H1 (cell line): ENCODE results near the gene C7orf25. TPM values are rescaled to one million over a fixed set of nuclear protein-coding genes. Genes with fewer than 3 reads are reported as not detected.

Experiments
- CTCF ChIA-PET: fragments of 300-600 bp; sonication (Branson Sonifier 250); formaldehyde crosslinking; loops from one replicate; lab custom pipeline; 2021; ENCODE audit not compliant: partially characterized antibody; lab: Charles Lee
- POLR2A ChIA-PET: fragments of 300-600 bp; sonication (Branson Sonifier 250); formaldehyde crosslinking; loops from one replicate; lab custom pipeline; 2021; ENCODE audit warnings: inconsistent platforms; ENCODE audit not compliant: partially characterized antibody; lab: Charles Lee
- DNase-seq, 2 experiments: peaks; one replicate each; pipeline versions ENCODE4 v3.0.0 to v3.0.0-alpha.2; 2010 to 2022; ENCODE audit warnings: low spot score in 2 of 2, low read depth in 1 of 2, mixed read lengths in 1 of 2
- FAIRE-seq: peaks from 2 replicates; lab custom pipeline; 2011; peaks lifted over from hg19 to GRCh38; lab: Jason Lieb, UNC
- H2AFZ ChIP-seq: 2 replicates; pipeline ENCODE4 v1.8.1; 2012; ENCODE audit warnings: low read length, inconsistent platforms
- H2AK5ac ChIP-seq: 2 replicates; pipeline ENCODE4 v1.6.1; 2013; ENCODE audit warnings: low read depth, low read length
- H2BK120ac ChIP-seq: replicated peaks from 2 replicates; pipeline ENCODE3; 2013; ENCODE audit warnings: low read depth, low read length, inconsistent platforms
- H2BK12ac ChIP-seq: 2 replicates; pipeline ENCODE4 v1.6.1; 2013; ENCODE audit warnings: low read depth, low read length
- H2BK15ac ChIP-seq: 2 replicates; pipeline ENCODE4 v1.6.1; 2013; ENCODE audit warnings: low read length
- H2BK20ac ChIP-seq: 2 replicates; pipeline ENCODE4 v1.6.1; 2013; ENCODE audit warnings: low read length
- H2BK5ac ChIP-seq: 2 replicates; pipeline ENCODE4 v1.6.1; 2013; ENCODE audit warnings: low read depth, low read length
- H3K14ac ChIP-seq: 2 replicates; pipeline ENCODE4 v1.6.1; 2013; ENCODE audit warnings: inconsistent platforms; ENCODE audit not compliant: insufficient read length
- H3K18ac ChIP-seq: 2 replicates; pipeline ENCODE4 v1.6.1; 2013; ENCODE audit warnings: low read length; ENCODE audit errors: extremely low read depth
- H3K23ac ChIP-seq: 2 replicates; pipeline ENCODE4 v1.6.1; 2013; ENCODE audit warnings: inconsistent platforms; ENCODE audit not compliant: insufficient read length
- H3K23me2 ChIP-seq: 2 replicates; pipeline ENCODE4 v1.6.1; 2013; ENCODE audit warnings: low read depth, low read length
- H3K27ac ChIP-seq: 2 replicates; pipeline ENCODE4 v1.6.1; 2011; ENCODE audit warnings: low read depth, low read length, inconsistent platforms
- H3K27me3 ChIP-seq, 4 experiments: replicated peaks in 1 of 4; 1 replicate in 1 of 4; 2 replicates in 3 of 4; pipeline versions ENCODE4 v1.6.1 to v1.8.1; 2011 to 2013; ENCODE audit warnings: low read length in 3 of 4, mild to moderate bottlenecking in 3 of 4, inconsistent platforms in 2 of 4, mixed read lengths in 2 of 4, moderate library complexity in 1 of 4; ENCODE audit not compliant: control insufficient read depth in 3 of 4, insufficient read depth in 3 of 4; ENCODE audit errors: extremely low read depth in 1 of 4
- H3K36me3 ChIP-seq, 4 experiments: 2 replicates each; pipeline versions ENCODE4 v1.6.1 to v1.8.1; 2011 to 2013; ENCODE audit warnings: mild to moderate bottlenecking in 4 of 4, low read length in 3 of 4, moderate library complexity in 2 of 4, control low read depth in 1 of 4, inconsistent platforms in 1 of 4; ENCODE audit not compliant: insufficient read depth in 4 of 4, control insufficient read depth in 2 of 4
- H3K4ac ChIP-seq: replicated peaks from 2 replicates; pipeline ENCODE3; 2013; ENCODE audit warnings: low read length, low read depth, mixed read lengths, inconsistent platforms; ENCODE audit not compliant: insufficient read length
- H3K4me1 ChIP-seq, 4 experiments: replicated peaks in 1 of 4; 1 replicate in 1 of 4; 2 replicates in 3 of 4; pipeline versions ENCODE4 v1.6.1 to v1.8.1; 2011 to 2013; ENCODE audit warnings: low read length in 3 of 4, inconsistent platforms in 2 of 4, mixed read lengths in 1 of 4; ENCODE audit not compliant: insufficient read depth in 4 of 4, control insufficient read depth in 3 of 4
- H3K4me2 ChIP-seq, 2 experiments: 2 replicates each; pipeline versions ENCODE4 v1.6.1 to v1.8.1; 2011 to 2013; ENCODE audit warnings: low read depth in 2 of 2, low read length in 2 of 2, control low read depth in 1 of 2, inconsistent platforms in 1 of 2, mild to moderate bottlenecking in 1 of 2; ENCODE audit not compliant: insufficient read depth in 1 of 2
- H3K4me3 ChIP-seq, 4 experiments: fragments of 200-600, 300-600 bp in 1 of 4; sonication (generic), shearing (Covaris generic), sonication (Bioruptor Twin) in 1 of 4; 2 replicates each; pipeline versions ENCODE4 v1.5.1 to v1.8.1; 2011 to 2016; ENCODE audit warnings: low read length in 4 of 4, low read depth in 3 of 4, control low read depth in 2 of 4, inconsistent platforms in 2 of 4, mild to moderate bottlenecking in 2 of 4, mixed read lengths in 1 of 4, moderate library complexity in 1 of 4; ENCODE audit not compliant: insufficient read depth in 2 of 4; ENCODE audit errors: extremely low read depth in 1 of 4
- H3K56ac ChIP-seq: replicated peaks from 2 replicates; pipeline ENCODE3; 2013; ENCODE audit warnings: low read depth, mild to moderate bottlenecking, mixed read lengths, low read length, inconsistent platforms; ENCODE audit not compliant: insufficient read length
- H3K79me1 ChIP-seq: 2 replicates; pipeline ENCODE4 v1.6.1; 2013; ENCODE audit warnings: low read depth, low read length, control low read depth
- H3K79me2 ChIP-seq, 2 experiments: 2 replicates each; pipeline versions ENCODE4 v1.6.1 to v1.8.1; 2012 to 2013; ENCODE audit warnings: low read length in 2 of 2, mild to moderate bottlenecking in 2 of 2, inconsistent platforms in 1 of 2; ENCODE audit not compliant: insufficient read depth in 2 of 2, control insufficient read depth in 1 of 2
- H3K9ac ChIP-seq, 4 experiments: replicated peaks in 1 of 4; 1 replicate in 1 of 4; 2 replicates in 3 of 4; pipeline versions ENCODE4 v1.6.1 to v1.8.1; 2011 to 2013; ENCODE audit warnings: low read depth in 3 of 4, low read length in 3 of 4, control low read depth in 2 of 4, mild to moderate bottlenecking in 2 of 4, moderate library complexity in 2 of 4, inconsistent platforms in 1 of 4; ENCODE audit errors: extremely low read depth in 1 of 4
- H3K9me3 ChIP-seq, 2 experiments: 2 replicates each; pipeline versions ENCODE4 v1.6.1 to v1.8.1; 2012 to 2013; ENCODE audit warnings: mild to moderate bottlenecking in 2 of 2, moderate library complexity in 2 of 2, control low read depth in 1 of 2, inconsistent platforms in 1 of 2, low read depth in 1 of 2, low read length in 1 of 2, mixed read lengths in 1 of 2; ENCODE audit not compliant: insufficient read depth in 2 of 2
- H4K20me1 ChIP-seq, 2 experiments: replicated peaks in 1 of 2; 2 replicates each; pipeline versions ENCODE3 to v1.8.1; 2011 to 2013; ENCODE audit warnings: inconsistent platforms in 2 of 2, low read length in 2 of 2, mild to moderate bottlenecking in 1 of 2; ENCODE audit not compliant: insufficient read depth in 2 of 2, control insufficient read depth in 1 of 2
- H4K5ac ChIP-seq: 2 replicates; pipeline ENCODE4 v1.6.1; 2013; ENCODE audit warnings: low read length, low read depth, mixed read lengths, inconsistent platforms; ENCODE audit not compliant: insufficient read length
- H4K8ac ChIP-seq: 2 replicates; pipeline ENCODE4 v1.8.0; 2013; ENCODE audit warnings: mild to moderate bottlenecking, moderate library complexity, low read length, inconsistent platforms; ENCODE audit not compliant: insufficient read depth; ENCODE audit errors: extremely low read depth
- H4K91ac ChIP-seq: replicated peaks from 2 replicates; pipeline ENCODE3; 2013; ENCODE audit warnings: low read length, mixed read lengths, inconsistent platforms; ENCODE audit not compliant: insufficient read length
- ZNF274 ChIP-seq: IDR thresholded peaks from 2 replicates; pipeline ENCODE4 v1.7.0; 2012; ENCODE audit warnings: low read length, borderline replicate concordance; ENCODE audit errors: extremely low read depth
- WGBS, 2 experiments: shearing (Covaris generic) in 1 of 2; methylation state at CpG; one replicate each; pipeline versions ENCODE4 v1.1.6 to v1.1.7; 2013 to 2015; ENCODE audit warnings: low lambda C conversion rate in 2 of 2, mixed read lengths in 2 of 2, inconsistent platforms in 1 of 2, low coverage in 1 of 2, missing lambda C conversion rate in 1 of 2; ENCODE audit not compliant: insufficient replicate concordance in 2 of 2, insufficient coverage in 1 of 2, insufficient read length in 1 of 2; ENCODE audit errors: extremely low coverage in 1 of 2, missing lambda C conversion rate in 1 of 2; 5-methylcytosine and 5-hydroxymethylcytosine counted together
- polyA plus RNA-seq, 7 experiments: library from polyadenylated mRNA; depleted of rRNA in 3 of 7; stranded (reverse) in 5 of 7; unstranded in 2 of 7; fragments of >200 nt in 5 of 7; fragments of 200-250 nt in 2 of 7; gene quantifications; 1 replicate in 5 of 7; 2 replicates in 1 of 7; 4 replicates in 1 of 7; pipeline versions ENCODE4 v1.2.1 to v1.2.3, GENCODE V29; 2011 to 2013; ENCODE audit warnings: missing spikeins in 2 of 7, mixed read lengths in 2 of 7
- total RNA-seq: library from RNA; stranded (reverse); fragmentation: NEBNext Ultra II Directional; extraction: Animal tissue kit (Norgen Biotek cat#: 25700); gene quantifications from 2 replicates; pipeline ENCODE4 v1.2.1, GENCODE V29; 2021

C7orf25 gene
- total and polyA plus RNA-seq, 2 of the 8 experiments (the other 6 are each of a cell fraction or from before 2014, with no cell fraction given), result 0.70 to 4.5 TPM

DNA sequence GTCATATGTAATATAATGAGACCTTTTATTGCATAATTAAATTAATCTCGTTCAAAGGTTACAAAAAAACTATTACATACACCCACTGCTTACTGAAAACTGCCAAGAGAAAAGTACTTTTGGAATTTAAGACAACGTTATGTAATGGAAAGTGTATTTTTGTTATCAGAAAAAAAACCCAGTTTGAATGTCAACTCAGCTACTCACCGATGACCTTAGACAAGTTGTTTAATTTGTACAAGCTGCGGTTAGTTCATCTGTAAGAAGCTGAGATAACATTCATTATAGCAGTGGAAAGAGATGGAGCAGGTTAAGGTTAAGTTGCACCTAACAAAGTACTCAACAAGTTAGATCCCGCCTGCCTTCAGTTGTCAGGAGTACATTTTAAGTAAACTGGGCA lies 19.0 kb upstream of the C7orf25 start:
- 45% methylated on average over 5 of the region's 5 CpGs; no CpG with 5 or more reads in 1 of the 2 experiments for WGBS, 2 experiments
- H3K4me1 ChIP-seq, result peaks cover 0 to 4% (median 0%) of the 10 kb centered on the region in 4 experiments; a peak in 2 of 7 replicates
- H2BK120ac ChIP-seq, result no peak overlapping the region
- peaks cover 33 to 87% of the 10 kb centered on the region in 2 experiments for H3K79me2 ChIP-seq
- peak overlapping the region; percentile 83 to 98 (median 94) for H3K4me3 ChIP-seq
- H4K91ac ChIP-seq, result no peak overlapping the region
- H2BK15ac ChIP-seq, result no peak overlapping the region
- H3K9me3 ChIP-seq, result no peaks in the 10 kb centered on the region
- no peak overlapping the region for H2BK12ac ChIP-seq
- TF ChIP-seq ZNF274, result no peak
- TF ChIP-seq, all 59 proteins: peak for 0
- H3K9ac ChIP-seq, result peak overlapping the region in 2 of 4 experiments; percentile 93 to 99; a peak in 3 of 7 replicates
- H2AK5ac ChIP-seq, result no peak overlapping the region
- DNase-seq, result no peak
- H2AFZ ChIP-seq, result no peak overlapping the region
- peaks cover 8 to 29% (median 21%) of the 10 kb centered on the region in 4 experiments; a peak in 7 of 8 replicates for H3K36me3 ChIP-seq
- H3K4ac ChIP-seq, result no peak overlapping the region
- H3K23ac ChIP-seq, result no peak overlapping the region
- peaks cover 6 to 8% of the 10 kb centered on the region in 2 experiments for H4K20me1 ChIP-seq
- no peak overlapping the region for H3K56ac ChIP-seq
- H4K5ac ChIP-seq, result peak overlapping the region; percentile 29
- H3K18ac ChIP-seq, result no peak overlapping the region
- no peak overlapping the region for H4K8ac ChIP-seq
- no peak overlapping the region for H2BK20ac ChIP-seq
- ChIA-PET CTCF (interaction anchor here (0.6 to 3.5 kb wide), 4 partner anchors 10 to 509 kb away, joined by 3 to 10 read pairs (median 7); no protein-coding TSS in a partner anchor), POLR2A (interaction anchor here (0.6 to 13.6 kb wide), 3 partner anchors 9 to 73 kb away, joined by 4 to 112 read pairs (median 8); partner anchors contain the start of gene C7orf25)
- no peaks in the 10 kb centered on the region for H3K79me1 ChIP-seq
- no peak overlapping the region for H3K27ac ChIP-seq
- no peak overlapping the region for H3K14ac ChIP-seq
- FAIRE-seq, result no peak
- H2BK5ac ChIP-seq, result no peak overlapping the region
- H3K4me2 ChIP-seq, result peak overlapping the region; percentile 74 to 87
- H3K23me2 ChIP-seq, result peaks cover 9% of the 10 kb centered on the region; the same call in 1 of the 2 replicates
- H3K27me3 ChIP-seq, result no peaks in the 10 kb centered on the region
